Measurements from ENCODE around the gene VSX1.

The VSX1 gene

DNA sequence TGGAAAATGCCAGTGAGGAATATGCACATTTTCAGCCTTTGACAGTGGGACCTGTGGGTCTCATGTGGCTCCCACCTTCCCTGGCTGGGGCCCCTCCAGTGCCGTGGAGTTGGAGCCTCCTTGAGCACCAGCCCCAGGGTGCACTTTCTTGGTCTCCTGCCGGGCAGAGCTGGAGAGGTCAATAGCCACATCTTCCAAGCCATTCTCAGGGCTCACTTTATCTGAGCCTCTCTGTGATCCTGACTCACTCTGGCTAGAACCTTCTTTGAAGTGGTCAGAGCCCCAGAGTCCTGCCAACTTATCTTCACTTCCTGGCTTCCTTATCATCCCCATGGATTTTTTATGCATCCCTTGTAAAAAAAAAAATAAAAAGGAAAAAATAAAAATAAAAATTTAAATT lies 5.7 kb downstream of the VSX1 start:
- no peak for DNase-seq (ENCODE audit: low read depth in 2 of 2)
- no peak overlapping the region for H3K4me3 ChIP-seq (replicated peaks in 1 of 2; ENCODE audit: low read depth in 2 of 2, low read length in 2 of 2)
- TF ChIP-seq, protein P1, sequence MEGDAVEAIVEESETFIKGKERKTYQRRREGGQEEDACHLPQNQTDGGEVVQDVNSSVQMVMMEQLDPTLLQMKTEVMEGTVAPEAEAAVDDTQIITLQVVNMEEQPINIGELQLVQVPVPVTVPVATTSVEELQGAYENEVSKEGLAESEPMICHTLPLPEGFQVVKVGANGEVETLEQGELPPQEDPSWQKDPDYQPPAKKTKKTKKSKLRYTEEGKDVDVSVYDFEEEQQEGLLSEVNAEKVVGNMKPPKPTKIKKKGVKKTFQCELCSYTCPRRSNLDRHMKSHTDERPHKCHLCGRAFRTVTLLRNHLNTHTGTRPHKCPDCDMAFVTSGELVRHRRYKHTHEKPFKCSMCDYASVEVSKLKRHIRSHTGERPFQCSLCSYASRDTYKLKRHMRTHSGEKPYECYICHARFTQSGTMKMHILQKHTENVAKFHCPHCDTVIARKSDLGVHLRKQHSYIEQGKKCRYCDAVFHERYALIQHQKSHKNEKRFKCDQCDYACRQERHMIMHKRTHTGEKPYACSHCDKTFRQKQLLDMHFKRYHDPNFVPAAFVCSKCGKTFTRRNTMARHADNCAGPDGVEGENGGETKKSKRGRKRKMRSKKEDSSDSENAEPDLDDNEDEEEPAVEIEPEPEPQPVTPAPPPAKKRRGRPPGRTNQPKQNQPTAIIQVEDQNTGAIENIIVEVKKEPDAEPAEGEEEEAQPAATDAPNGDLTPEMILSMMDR (IDR thresholded peaks at IDR 0.05; ENCODE audit: low read depth, low read length), result no peak

DNA sequence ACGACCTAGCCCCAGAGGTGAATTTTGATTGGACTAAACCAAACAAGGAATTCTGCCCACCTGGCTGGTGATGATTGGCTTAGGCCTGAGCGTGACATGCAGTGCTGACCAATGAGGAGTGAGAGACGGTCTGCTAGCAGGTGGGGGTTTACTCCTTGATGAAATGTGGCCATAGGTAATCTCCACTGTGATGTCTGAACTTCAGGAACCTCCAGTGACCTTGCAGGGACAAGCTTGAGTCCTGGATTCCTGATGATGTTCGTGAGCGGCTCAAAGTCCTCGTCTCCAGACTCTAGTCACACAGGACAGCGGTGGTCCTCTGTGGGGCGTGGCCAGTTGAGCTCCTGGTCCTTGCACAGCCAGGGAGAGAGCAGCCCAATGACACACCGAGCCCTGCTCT lies 8.4 kb downstream of the VSX1 start:
- TF ChIP-seq, protein P1 (IDR thresholded peaks at IDR 0.05; ENCODE audit: low read depth, low read length), result no peak
- H3K4me3 ChIP-seq (replicated peaks in 1 of 2; ENCODE audit: low read depth in 2 of 2, low read length in 2 of 2), result no peak overlapping the region
- DNase-seq (ENCODE audit: low read depth in 2 of 2), result no peak

DNA sequence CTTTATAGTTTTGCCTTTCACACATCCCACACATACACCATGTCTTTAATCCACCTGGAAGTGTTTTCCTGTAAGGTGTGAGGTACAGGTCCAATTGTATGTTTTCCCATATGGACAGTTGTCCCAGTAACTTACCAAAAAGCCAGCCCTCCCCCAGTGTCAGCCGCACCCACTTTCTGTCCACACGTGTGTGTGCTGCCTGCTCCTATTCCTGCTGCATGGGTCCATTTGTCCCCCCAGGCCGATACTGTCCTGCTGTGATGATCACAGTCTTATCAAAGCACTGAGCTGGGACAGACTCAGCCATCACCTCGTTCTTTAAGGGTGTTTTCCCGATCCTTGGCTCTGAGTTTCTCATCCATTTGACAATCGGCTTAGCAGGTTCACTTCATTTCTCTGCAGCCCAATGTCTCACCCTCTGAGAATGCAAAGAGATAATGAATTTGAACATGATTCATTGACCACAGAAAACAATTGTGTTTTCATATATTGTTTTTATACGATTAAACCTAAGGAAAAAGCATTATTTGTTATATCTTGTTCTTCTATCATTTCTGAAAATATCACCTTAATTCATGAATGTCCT lies 9.6 kb downstream of the VSX1 start:
- DNase-seq (ENCODE audit: low read depth in 2 of 2), result peak in 1 of 2 donors; percentile 61
- H3K4me3 ChIP-seq (replicated peaks in 1 of 2; ENCODE audit: low read depth in 2 of 2, low read length in 2 of 2), result no peak overlapping the region
- TF ChIP-seq, protein P1 (IDR thresholded peaks at IDR 0.05; ENCODE audit: low read depth, low read length), result no peak

DNA sequence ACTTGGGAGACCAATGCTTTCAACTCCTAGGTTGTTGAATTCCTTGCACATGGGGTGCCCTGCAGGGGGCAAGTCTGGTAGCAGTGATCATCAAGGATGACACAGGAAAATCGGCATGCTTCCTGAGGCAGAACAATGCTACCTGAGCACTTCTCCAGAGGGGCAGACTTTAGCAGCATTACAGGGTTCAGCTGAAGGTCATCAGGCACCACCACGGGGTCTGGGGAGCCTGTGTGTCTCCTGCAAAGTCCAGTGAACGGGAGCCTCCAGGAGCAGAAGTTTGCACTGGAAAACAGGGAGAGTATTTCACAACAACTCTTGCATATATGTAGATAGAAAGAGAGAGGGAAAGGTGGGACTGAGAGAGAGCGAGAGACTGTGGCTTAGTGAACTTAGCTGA lies 10.2 kb downstream of the VSX1 start:
- no peak for DNase-seq (ENCODE audit: low read depth in 2 of 2)
- TF ChIP-seq, protein P1 (IDR thresholded peaks at IDR 0.05; ENCODE audit: low read depth, low read length), result no peak
- H3K4me3 ChIP-seq (replicated peaks in 1 of 2; ENCODE audit: low read depth in 2 of 2, low read length in 2 of 2), result no peak overlapping the region

- DNase-seq (ENCODE audit: low read depth in 2 of 2), result no peak
- no peak overlapping the region for H3K4me3 ChIP-seq (replicated peaks in 1 of 2; ENCODE audit: low read depth in 2 of 2, low read length in 2 of 2)
- TF ChIP-seq, protein P1 (IDR thresholded peaks at IDR 0.05; ENCODE audit: low read depth, low read length), result no peak
Observed at GRCh38 chr20:25070821-25071473, 11.0 kb downstream of the VSX1 start.

DNA sequence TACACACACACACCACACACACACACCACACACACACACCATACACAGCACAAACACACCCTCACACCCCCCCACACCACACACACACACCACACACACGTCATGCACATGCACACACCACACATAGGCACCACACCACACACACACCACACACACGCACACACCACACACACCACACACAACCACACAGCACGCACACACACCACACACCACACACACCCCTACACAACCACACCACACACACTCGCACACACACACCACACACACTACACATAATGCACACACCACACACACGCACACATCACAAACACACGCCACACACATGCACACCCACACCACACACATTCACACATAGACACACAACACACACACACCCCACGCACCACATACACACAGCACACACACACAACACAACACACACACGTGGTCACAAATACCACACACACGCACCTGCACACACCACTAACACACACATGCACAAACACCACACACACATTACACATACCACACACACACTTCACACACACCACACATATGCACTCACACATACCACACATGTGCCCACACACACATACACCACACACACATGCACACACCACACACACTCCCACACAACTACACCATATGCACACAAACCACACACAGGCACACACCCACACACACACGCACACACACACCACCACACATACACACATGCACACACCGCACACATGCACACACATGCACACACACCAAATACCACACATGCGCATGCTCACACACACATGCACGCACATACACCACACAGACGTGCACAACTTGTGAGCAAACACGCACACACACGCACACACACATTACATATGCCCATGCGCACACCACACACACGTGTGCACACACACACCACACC lies 14.6 kb downstream of the VSX1 start:
- DNase-seq (ENCODE audit: low read depth in 2 of 2), result no peak
- no peak overlapping the region for H3K4me3 ChIP-seq (replicated peaks in 1 of 2; ENCODE audit: low read depth in 2 of 2, low read length in 2 of 2)
- TF ChIP-seq, protein P1 (IDR thresholded peaks at IDR 0.05; ENCODE audit: low read depth, low read length), result no peak

All from cardiac fibroblast (primary cell).